Activated CD4-positive, alpha-beta memory T cell treated with anti-CD3 and anti-CD28 coated beads, Interleukin-2, amount 10 ng/mL, durations not matched to agents 7 days and 5 days (primary cell): Measurements from ENCODE around the gene LMAN2L. TPM values are rescaled to one million over a fixed set of nuclear protein-coding genes. Genes with fewer than 3 reads are reported as not detected.

Source experiments
- CTCF ChIA-PET: fragments of 350-600 bp; sonication (Branson Sonifier 250); formaldehyde crosslinking; loops from one replicate; lab custom pipeline; 2021; ENCODE audit warnings: antibody characterized with exemption, inconsistent platforms; lab: Charles Lee
- POLR2A ChIA-PET: fragments of 350-600 bp; sonication (Branson Sonifier 250); formaldehyde crosslinking; loops from one replicate; lab custom pipeline; 2021; ENCODE audit warnings: antibody characterized with exemption; lab: Charles Lee
- DNase-seq: peaks from one replicate; pipeline ENCODE4 v3.0.0-alpha.2; 2020
- H3K27ac Mint-ChIP-seq: one replicate; pipeline ENCODE4 v1.8.0; 2021; ENCODE audit warnings: mild to moderate bottlenecking, mixed read lengths
- H3K27me3 Mint-ChIP-seq: one replicate; pipeline ENCODE4 v1.8.0; 2021; ENCODE audit warnings: mixed read lengths
- H3K36me3 Mint-ChIP-seq: one replicate; pipeline ENCODE4 v1.8.0; 2021; ENCODE audit warnings: low read depth, mixed read lengths
- H3K4me1 Mint-ChIP-seq: one replicate; pipeline ENCODE4 v1.8.0; 2021; ENCODE audit warnings: mixed read lengths
- H3K4me3 Mint-ChIP-seq: one replicate; pipeline ENCODE4 v1.8.0; 2021; ENCODE audit warnings: mild to moderate bottlenecking, mixed read lengths
- H3K9me3 Mint-ChIP-seq: one replicate; pipeline ENCODE4 v1.8.0; 2021; ENCODE audit warnings: mixed read lengths
- total RNA-seq, 2 experiments: library from RNA; stranded (reverse); gene quantifications; one replicate each; pipeline ENCODE4 v1.2.3, GENCODE V29; 2021

LMAN2L gene
- total RNA-seq, 2 experiments from 2014 or later: 10.8 to 12.2 TPM

GRCh38 chr2:96729748-96730147, 10.1 kb downstream of the LMAN2L start:
- no peak overlapping the region for H3K4me3 Mint-ChIP-seq
- H3K9me3 Mint-ChIP-seq: no peaks in the 10 kb centered on the region
- ChIA-PET POLR2A (no interaction called here), CTCF (no interaction called here)
- H3K4me1 Mint-ChIP-seq: peaks cover 2% of the 10 kb centered on the region
- DNase-seq: no peak
- H3K36me3 Mint-ChIP-seq: peaks cover 51% of the 10 kb centered on the region
- H3K27me3 Mint-ChIP-seq: no peaks in the 10 kb centered on the region
- H3K27ac Mint-ChIP-seq: no peak overlapping the region

- CTCF ChIA-PET: interaction anchor here (1.5 kb wide), 1 partner anchor 35 kb away, joined by 3 read pairs; no protein-coding TSS in a partner anchor
These were observed 12.4 kb downstream of the LMAN2L start for GRCh38 chr2:96727431-96727830.

GRCh38 chr2:96726131-96726530, 13.7 kb downstream of the LMAN2L start:
- CTCF ChIA-PET: interaction anchor here (0.6 kb wide), 1 partner anchor 9 kb away, joined by 4 read pairs; no protein-coding TSS in a partner anchor
- Mint-ChIP-seq H3K4me1 (no peaks in the 10 kb centered on the region), H3K27ac (no peak overlapping the region), H3K4me3 (no peak overlapping the region), H3K36me3 (peaks cover 31% of the 10 kb centered on the region), H3K27me3 (no peaks in the 10 kb centered on the region), H3K9me3 (no peaks in the 10 kb centered on the region)
- no peak for DNase-seq
- POLR2A ChIA-PET: no interaction called here

More at GRCh38 chr2:96727431-96727830, 12.4 kb downstream of the LMAN2L start:
- Mint-ChIP-seq H3K27me3 (no peaks in the 10 kb centered on the region), H3K27ac (no peak overlapping the region), H3K9me3 (no peaks in the 10 kb centered on the region), H3K36me3 (peaks cover 35% of the 10 kb centered on the region), H3K4me1 (no peaks in the 10 kb centered on the region), H3K4me3 (no peak overlapping the region)
- DNase-seq: no peak
- POLR2A ChIA-PET: interaction anchor here (0.9 kb wide), 1 partner anchor 12 kb away, joined by 3 read pairs; the partner anchor contains the start of gene LMAN2L

GRCh38 chr2:96716388-96716787, 23.5 kb downstream of the LMAN2L start:
- Mint-ChIP-seq H3K27me3 (no peaks in the 10 kb centered on the region), H3K27ac (no peak overlapping the region), H3K4me3 (no peak overlapping the region), H3K9me3 (no peaks in the 10 kb centered on the region), H3K36me3 (peaks cover 3% of the 10 kb centered on the region), H3K4me1 (no peaks in the 10 kb centered on the region)
- no peak for DNase-seq
- CTCF ChIA-PET: interaction anchor here (0.5 kb wide), 1 partner anchor 124 kb away, joined by 3 read pairs; no protein-coding TSS in a partner anchor
- POLR2A ChIA-PET: no interaction called here

GRCh38 chr2:96715658-96716057, 24.2 kb downstream of the LMAN2L start:
- POLR2A ChIA-PET: no interaction called here
- no peaks in the 10 kb centered on the region for H3K4me1 Mint-ChIP-seq
- no peaks in the 10 kb centered on the region for H3K27me3 Mint-ChIP-seq
- DNase-seq: no peak
- H3K27ac Mint-ChIP-seq: no peak overlapping the region
- no peak overlapping the region for H3K4me3 Mint-ChIP-seq
- no peaks in the 10 kb centered on the region for H3K9me3 Mint-ChIP-seq
- H3K36me3 Mint-ChIP-seq: peaks cover 9% of the 10 kb centered on the region
- CTCF ChIA-PET: no interaction called here

- Mint-ChIP-seq H3K27me3 (no peaks in the 10 kb centered on the region), H3K27ac (no peak overlapping the region), H3K9me3 (no peaks in the 10 kb centered on the region), H3K4me1 (no peaks in the 10 kb centered on the region), H3K4me3 (no peak overlapping the region), H3K36me3 (peaks cover 41% of the 10 kb centered on the region)
- ChIA-PET CTCF (interaction anchor here (0.6 kb wide), 1 partner anchor 344 kb away, joined by 3 read pairs; no protein-coding TSS in a partner anchor), POLR2A (interaction anchor here (1.2 kb wide), 1 partner anchor 90 kb away, joined by 3 read pairs; no protein-coding TSS in a partner anchor)
- DNase-seq: no peak
These were observed 28.9 kb downstream of the LMAN2L start for GRCh38 chr2:96710985-96711384.

GRCh38 chr2:96703021-96703751, 36.7 kb downstream of the LMAN2L start:
- DNase-seq: no peak
- ChIA-PET POLR2A (no interaction called here), CTCF (no interaction called here)
- Mint-ChIP-seq H3K27me3 (no peaks in the 10 kb centered on the region), H3K4me1 (no peaks in the 10 kb centered on the region), H3K9me3 (no peaks in the 10 kb centered on the region), H3K4me3 (no peak overlapping the region), H3K36me3 (peaks cover 21% of the 10 kb centered on the region), H3K27ac (no peak overlapping the region)

GRCh38 chr2:96702098-96702785, 37.6 kb downstream of the LMAN2L start:
- CTCF ChIA-PET: no interaction called here
- Mint-ChIP-seq H3K36me3 (peaks cover 14% of the 10 kb centered on the region), H3K27ac (no peak overlapping the region), H3K9me3 (no peaks in the 10 kb centered on the region), H3K4me1 (no peaks in the 10 kb centered on the region), H3K27me3 (no peaks in the 10 kb centered on the region), H3K4me3 (no peak overlapping the region)
- no peak for DNase-seq
- POLR2A ChIA-PET: no interaction called here

- H3K36me3 Mint-ChIP-seq: peaks cover 9% of the 10 kb centered on the region
- no peak overlapping the region for H3K4me3 Mint-ChIP-seq
- CTCF ChIA-PET: no interaction called here
- no peaks in the 10 kb centered on the region for H3K27me3 Mint-ChIP-seq
- H3K27ac Mint-ChIP-seq: no peak overlapping the region
- no peaks in the 10 kb centered on the region for H3K4me1 Mint-ChIP-seq
- no peaks in the 10 kb centered on the region for H3K9me3 Mint-ChIP-seq
- POLR2A ChIA-PET: no interaction called here
- no peak for DNase-seq
These were observed 38.2 kb downstream of the LMAN2L start for GRCh38 chr2:96701636-96702035.

GRCh38 chr2:96700086-96700485, 39.8 kb downstream of the LMAN2L start:
- no peak for DNase-seq
- H3K27ac Mint-ChIP-seq: no peak overlapping the region
- H3K4me1 Mint-ChIP-seq: no peaks in the 10 kb centered on the region
- POLR2A ChIA-PET: no interaction called here
- H3K4me3 Mint-ChIP-seq: no peak overlapping the region
- no peaks in the 10 kb centered on the region for H3K27me3 Mint-ChIP-seq
- CTCF ChIA-PET: no interaction called here
- H3K36me3 Mint-ChIP-seq: peaks cover 3% of the 10 kb centered on the region
- no peaks in the 10 kb centered on the region for H3K9me3 Mint-ChIP-seq

- Mint-ChIP-seq H3K27ac (no peak overlapping the region), H3K27me3 (no peaks in the 10 kb centered on the region), H3K4me3 (no peak overlapping the region), H3K36me3 (peaks cover 3% of the 10 kb centered on the region), H3K4me1 (no peaks in the 10 kb centered on the region), H3K9me3 (no peaks in the 10 kb centered on the region)
- CTCF ChIA-PET: no interaction called here
- POLR2A ChIA-PET: no interaction called here
- DNase-seq: no peak
These were observed 40.2 kb downstream of the LMAN2L start for GRCh38 chr2:96699621-96700020.

GRCh38 chr2:96699021-96699420, 40.8 kb downstream of the LMAN2L start:
- Mint-ChIP-seq H3K4me3 (no peak overlapping the region), H3K27me3 (no peaks in the 10 kb centered on the region), H3K27ac (no peak overlapping the region), H3K9me3 (no peaks in the 10 kb centered on the region), H3K36me3 (peaks cover 3% of the 10 kb centered on the region), H3K4me1 (no peaks in the 10 kb centered on the region)
- ChIA-PET CTCF (no interaction called here), POLR2A (no interaction called here)
- no peak for DNase-seq

- no peak for DNase-seq
- CTCF ChIA-PET: no interaction called here
These were observed 41.5 kb downstream of the LMAN2L start for GRCh38 chr2:96698221-96698861.

More at GRCh38 chr2:96698221-96698861, 41.5 kb downstream of the LMAN2L start:
- POLR2A ChIA-PET: no interaction called here
- H3K36me3 Mint-ChIP-seq: peaks cover 3% of the 10 kb centered on the region
- no peaks in the 10 kb centered on the region for H3K4me1 Mint-ChIP-seq
- H3K9me3 Mint-ChIP-seq: no peaks in the 10 kb centered on the region
- no peak overlapping the region for H3K27ac Mint-ChIP-seq
- no peak overlapping the region for H3K4me3 Mint-ChIP-seq
- H3K27me3 Mint-ChIP-seq: no peaks in the 10 kb centered on the region
